Sigmoid colon (tissue), 7 donors: ENCODE data around the gene SLC13A3. TPM values are rescaled to one million over a fixed set of nuclear protein-coding genes. Genes with fewer than 3 reads are reported as not detected.

Source experiments
- DNase-seq: peaks from one replicate; pipeline ENCODE4 v3.0.0-alpha.2; 2019
- H3K27ac ChIP-seq, 4 donors: fragments of 200-600 bp; sonication (generic); one replicate each; pipeline ENCODE4 v1.5.1; 2016 to 2019; ENCODE audit warnings: mild to moderate bottlenecking in 1 of 4
- H3K27me3 ChIP-seq, 3 donors: fragments of 200-600 bp; sonication (generic); one replicate each; pipeline ENCODE4 v1.5.1; 2019; ENCODE audit warnings: mild to moderate bottlenecking in 1 of 3
- H3K36me3 ChIP-seq, 4 donors: fragments of 200-600 bp; sonication (generic); one replicate each; pipeline ENCODE4 v1.5.1; 2016 to 2019
- H3K4me1 ChIP-seq, 4 donors: fragments of 200-600 bp; sonication (generic); one replicate each; pipeline ENCODE4 v1.5.1; 2017 to 2019
- H3K4me3 ChIP-seq, 4 donors: fragments of 200-600 bp; sonication (generic); one replicate each; pipeline ENCODE4 v1.5.1; 2017 to 2019; ENCODE audit warnings: mild to moderate bottlenecking in 2 of 4, moderate library complexity in 1 of 4
- H3K9me3 ChIP-seq, 4 donors: fragments of 200-600 bp in 3 of 4; sonication (generic) in 3 of 4; one replicate each; pipeline versions ENCODE4 v1.5.1 to v1.6.1; 2013 to 2019
- EP300 ChIP-seq, 4 donors: sonication (generic); formaldehyde crosslinking; IDR thresholded peaks; one replicate each; pipeline ENCODE4 v1.6.1; 2017; ENCODE audit warnings: antibody characterized with exemption in 4 of 4
- POLR2A ChIP-seq, 2 donors: fragments of 450-650 bp; IDR thresholded peaks; one replicate each; pipeline ENCODE4 v1.6.1; 2016; ENCODE audit warnings: antibody characterized with exemption in 2 of 2, mild to moderate bottlenecking in 2 of 2, moderate library complexity in 2 of 2
- POLR2AphosphoS5 ChIP-seq, 4 donors: sonication (generic); formaldehyde crosslinking; IDR thresholded peaks; one replicate each; pipeline ENCODE4 v1.6.1; 2017; ENCODE audit warnings: antibody characterized with exemption in 4 of 4
- WGBS, 2 donors: extraction: QIAGEN DNeasy Blood & Tissue Kit; methylation state at CpG; one replicate each; pipeline ENCODE4 v1.1.7; 2013; 5-methylcytosine and 5-hydroxymethylcytosine counted together
- intact Hi-C: fragments of 100-400 bp; cut with DNase I; formaldehyde crosslinking; loops from one replicate; pipeline ENCODE4 v1.15.1; 2023
- polyA plus RNA-seq, 3 donors: library from polyadenylated mRNA; stranded (reverse); fragments of 200-250 nt; gene quantifications; one replicate each; pipeline ENCODE4 v1.2.3, GENCODE V29; 2013
- total RNA-seq, 4 donors: library from RNA; depleted of rRNA; stranded (reverse); fragments of >200 nt; gene quantifications; one replicate each; pipeline ENCODE4 v1.1.0, GENCODE V29; 2016
- TF ChIP-seq, protein P1 (sequence below), 4 experiments: fragments of 450-650 bp in 3 of 4; fragments of 200-600 bp in 1 of 4; IDR thresholded peaks; one replicate each; pipeline ENCODE4 v1.5.1; 2016 to 2019; ENCODE audit warnings: antibody characterized with exemption in 4 of 4, mild to moderate bottlenecking in 3 of 4, moderate library complexity in 2 of 4
- donor health status: healthy with polysubstance abuse.
- donor health status: Bipolar disorder and iron deficiency.
- donor health status: healthy.

SLC13A3 gene
- total and polyA plus RNA-seq, 7 donors = 0.48 to 4.2 (median 1.1) TPM; not detected in 2

DNA sequence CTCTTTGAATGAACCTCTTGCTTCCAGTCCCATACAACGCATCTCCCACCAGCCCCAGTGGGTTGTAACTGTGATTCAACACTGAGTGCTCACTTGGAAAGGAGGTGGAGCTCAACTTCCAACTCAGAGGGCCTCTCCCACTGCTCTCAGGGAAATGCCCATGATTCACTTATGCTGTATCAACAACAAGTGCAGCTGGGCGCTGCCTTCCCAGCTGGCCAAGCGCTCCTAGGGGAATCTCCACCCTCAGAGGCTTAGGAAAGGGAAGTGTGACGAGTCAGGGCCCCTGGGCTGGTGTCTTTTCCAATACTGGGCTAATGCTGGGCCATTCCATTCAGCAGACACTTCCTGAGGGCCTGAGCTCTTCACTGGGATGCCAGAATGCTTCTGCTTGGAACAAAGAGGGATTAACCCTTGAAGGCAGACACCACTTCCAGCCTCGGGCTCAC is 92.7 kb downstream of the SLC13A3 start:
- no peaks in the 10 kb centered on the region for H3K27me3 ChIP-seq
- DNase-seq = no peak
- TF ChIP-seq POLR2A (IDR thresholded peaks at IDR 0.05) = no peak
- TF ChIP-seq, protein P1, sequence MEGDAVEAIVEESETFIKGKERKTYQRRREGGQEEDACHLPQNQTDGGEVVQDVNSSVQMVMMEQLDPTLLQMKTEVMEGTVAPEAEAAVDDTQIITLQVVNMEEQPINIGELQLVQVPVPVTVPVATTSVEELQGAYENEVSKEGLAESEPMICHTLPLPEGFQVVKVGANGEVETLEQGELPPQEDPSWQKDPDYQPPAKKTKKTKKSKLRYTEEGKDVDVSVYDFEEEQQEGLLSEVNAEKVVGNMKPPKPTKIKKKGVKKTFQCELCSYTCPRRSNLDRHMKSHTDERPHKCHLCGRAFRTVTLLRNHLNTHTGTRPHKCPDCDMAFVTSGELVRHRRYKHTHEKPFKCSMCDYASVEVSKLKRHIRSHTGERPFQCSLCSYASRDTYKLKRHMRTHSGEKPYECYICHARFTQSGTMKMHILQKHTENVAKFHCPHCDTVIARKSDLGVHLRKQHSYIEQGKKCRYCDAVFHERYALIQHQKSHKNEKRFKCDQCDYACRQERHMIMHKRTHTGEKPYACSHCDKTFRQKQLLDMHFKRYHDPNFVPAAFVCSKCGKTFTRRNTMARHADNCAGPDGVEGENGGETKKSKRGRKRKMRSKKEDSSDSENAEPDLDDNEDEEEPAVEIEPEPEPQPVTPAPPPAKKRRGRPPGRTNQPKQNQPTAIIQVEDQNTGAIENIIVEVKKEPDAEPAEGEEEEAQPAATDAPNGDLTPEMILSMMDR (IDR thresholded peaks at IDR 0.05) = no peak
- H3K4me3 ChIP-seq = no peak overlapping the region
- 34 to 61% methylated on average over 5 of the region's 5 CpGs for WGBS, 2 donors
- H3K36me3 ChIP-seq = no peaks in the 10 kb centered on the region
- H3K27ac ChIP-seq = no peak overlapping the region
- intact Hi-C loops = no loop called here
- H3K4me1 ChIP-seq = peaks cover 0 to 12% (median 8%) of the 10 kb centered on the region in 4 donors
- H3K9me3 ChIP-seq = no peaks in the 10 kb centered on the region

DNA sequence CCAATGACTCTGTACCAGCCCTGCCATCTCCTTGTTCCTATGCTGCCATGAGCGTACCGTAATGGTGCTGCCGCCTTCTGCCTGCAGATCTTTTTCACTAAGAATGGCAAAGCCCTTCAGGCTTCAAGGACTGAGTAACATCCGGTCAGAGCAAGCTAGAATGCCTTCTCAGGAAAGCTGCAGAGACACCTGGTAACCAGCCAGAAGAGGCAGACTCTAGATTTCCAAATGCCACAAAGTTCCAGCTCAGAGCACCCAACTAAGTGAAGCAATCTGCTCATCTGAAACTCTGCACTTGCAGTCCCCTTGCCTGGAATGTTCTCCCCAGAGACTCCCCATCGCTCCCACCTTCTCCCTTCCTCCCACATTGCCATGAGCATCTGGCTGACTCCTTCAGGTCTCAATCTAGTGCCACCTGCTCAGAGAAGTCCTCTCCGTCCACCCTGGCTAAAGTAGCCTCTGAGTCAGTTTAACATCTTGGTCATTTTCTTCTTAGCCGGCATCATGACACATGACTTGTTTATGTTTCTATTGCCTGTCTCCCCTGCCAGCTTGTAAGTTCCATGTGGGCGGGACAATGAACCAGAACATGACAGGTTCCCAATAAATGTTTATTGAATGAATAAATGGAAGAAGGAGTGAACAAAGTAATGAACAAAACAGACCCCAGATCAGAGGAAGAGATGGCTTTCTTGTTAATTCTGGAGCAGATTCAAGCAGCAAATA is 93.9 kb downstream of the SLC13A3 start:
- no peak overlapping the region for H3K27ac ChIP-seq
- TF ChIP-seq, protein P1 (IDR thresholded peaks at IDR 0.05) = no peak
- TF ChIP-seq EP300 (IDR thresholded peaks at IDR 0.05) (no peak), POLR2A (IDR thresholded peaks at IDR 0.05) (no peak)
- H3K4me3 ChIP-seq = no peak overlapping the region
- no peak for DNase-seq
- H3K4me1 ChIP-seq = peaks cover 0 to 6% (median 4%) of the 10 kb centered on the region in 4 donors
- intact Hi-C loops = no loop called here
- WGBS, 2 donors = 80 to 84% methylated on average over 8 of the region's 8 CpGs
- H3K9me3 ChIP-seq = no peaks in the 10 kb centered on the region
- no peaks in the 10 kb centered on the region for H3K36me3 ChIP-seq
- no peaks in the 10 kb centered on the region for H3K27me3 ChIP-seq

DNA sequence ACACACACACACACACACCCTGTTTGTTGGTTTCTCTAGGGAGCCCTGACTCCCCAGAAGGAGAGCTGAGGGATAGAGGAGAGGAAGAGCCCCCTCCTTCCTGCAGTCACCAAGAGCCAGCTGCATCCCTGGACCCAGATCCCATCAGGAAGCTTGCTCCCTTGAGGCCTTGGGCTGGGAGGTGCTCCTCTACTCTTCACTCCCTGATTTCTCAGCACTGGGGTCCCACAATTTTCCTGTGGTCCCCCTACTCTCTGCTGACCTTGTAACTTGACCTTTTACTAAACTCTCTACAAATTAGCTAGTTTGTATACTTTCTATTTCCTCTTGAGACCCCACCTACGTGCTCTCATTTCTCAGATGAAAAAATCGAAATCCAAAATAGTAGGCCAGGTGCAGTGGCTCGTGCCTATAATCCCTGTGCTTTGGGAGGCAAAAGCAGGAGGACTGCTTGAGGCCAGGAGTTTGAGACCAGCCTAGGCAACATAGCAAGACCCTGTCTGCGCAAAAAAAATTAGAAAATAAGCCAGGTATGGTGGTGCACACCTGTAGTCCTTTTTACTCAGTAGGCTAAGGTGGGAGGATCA is 95.8 kb downstream of the SLC13A3 start:
- Histone ChIP-seq H3K27ac (no peak overlapping the region), H3K36me3 (no peaks in the 10 kb centered on the region), H3K4me3 (no peak overlapping the region), H3K4me1 (no peaks in the 10 kb centered on the region), H3K27me3 (no peaks in the 10 kb centered on the region), H3K9me3 (no peaks in the 10 kb centered on the region)
- no peak for DNase-seq
- WGBS, 2 donors = 82 to 85% methylated on average over 4 of the region's 4 CpGs
- intact Hi-C loops = no loop called here
- TF ChIP-seq POLR2A (IDR thresholded peaks at IDR 0.05) (no peak), EP300 (IDR thresholded peaks at IDR 0.05) (no peak), POLR2AphosphoS5 (IDR thresholded peaks at IDR 0.05) (no peak)
- TF ChIP-seq, protein P1 (IDR thresholded peaks at IDR 0.05) = no peak

DNA sequence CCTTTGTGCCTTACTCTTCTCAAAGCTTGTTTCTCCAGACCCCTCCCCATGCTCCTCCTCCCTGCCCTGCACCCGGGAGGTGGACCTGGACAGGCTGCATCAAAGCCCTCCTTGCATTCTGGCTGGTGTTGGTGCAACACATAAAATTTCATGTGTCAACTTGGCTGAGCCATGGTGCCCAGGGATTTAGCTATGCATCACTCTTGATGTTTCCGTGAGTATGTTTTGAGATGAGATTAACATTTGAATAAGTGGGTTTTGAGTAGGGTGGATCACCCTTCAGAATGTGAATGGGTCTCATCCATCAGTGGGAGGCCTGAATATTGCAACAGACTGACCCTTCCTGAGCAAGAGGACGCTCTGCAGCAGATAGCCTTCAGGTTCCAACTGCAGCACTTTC is 96.4 kb downstream of the SLC13A3 start:
- TF ChIP-seq EP300 (IDR thresholded peaks at IDR 0.05) (no peak), POLR2AphosphoS5 (IDR thresholded peaks at IDR 0.05) (no peak), POLR2A (IDR thresholded peaks at IDR 0.05) (no peak)
- TF ChIP-seq, protein P1 (IDR thresholded peaks at IDR 0.05) = no peak
- H3K27me3 ChIP-seq = no peaks in the 10 kb centered on the region
- H3K4me3 ChIP-seq = no peak overlapping the region
- H3K9me3 ChIP-seq = no peaks in the 10 kb centered on the region
- 71 to 81% methylated on average over 3 of the region's 3 CpGs for WGBS, 2 donors
- no peaks in the 10 kb centered on the region for H3K36me3 ChIP-seq
- H3K4me1 ChIP-seq = no peaks in the 10 kb centered on the region
- no peak overlapping the region for H3K27ac ChIP-seq
- intact Hi-C loops = no loop called here
- no peak for DNase-seq
